ENCODE measurements around the gene ILF3. TPM values are rescaled to one million over a fixed set of nuclear protein-coding genes. Genes with fewer than 3 reads are reported as not detected.
A peak's percentile ranks its signal among the peaks of the same experiment; 100 is the strongest.

ILF3 gene
- total and polyA plus RNA-seq, 10 donors = 82.9 to 264 (median 160) TPM

DNA sequence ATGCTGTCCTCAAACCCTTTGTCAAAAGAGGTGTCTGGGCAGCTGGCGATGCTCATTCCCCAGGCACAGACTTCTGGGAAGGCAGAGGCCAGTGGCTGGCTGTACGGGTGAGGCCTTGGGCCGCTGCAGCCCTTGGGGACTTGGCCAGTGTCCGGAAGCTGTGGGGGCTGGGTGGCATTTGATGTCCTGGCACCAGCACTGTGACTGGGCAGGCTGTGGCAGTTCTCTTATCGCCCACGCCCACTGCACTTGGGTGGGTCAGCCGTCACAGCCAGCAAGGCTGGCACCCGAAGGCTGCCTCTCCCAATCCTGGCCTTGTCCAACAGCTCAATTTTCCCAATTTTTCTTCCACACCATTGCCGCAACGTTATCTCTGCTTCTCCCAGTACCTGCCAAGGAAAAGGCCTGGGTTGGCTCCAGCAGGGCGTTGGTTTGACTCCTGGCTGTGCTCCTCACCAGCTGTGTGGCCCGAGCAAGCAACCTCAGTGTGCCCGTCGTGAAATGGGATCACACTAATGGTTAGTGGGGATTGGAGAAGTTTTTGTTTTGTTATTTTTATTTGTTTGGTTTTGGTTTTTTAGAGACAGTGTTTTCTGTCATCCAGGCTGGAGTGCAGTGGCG is 41.5 kb upstream of the ILF3 start:
- 69 to 81% (median 79%) methylated on average over 15 of the region's 15 CpGs for WGBS, 5 donors
- no peaks in the 10 kb centered on the region for H3K9me3 ChIP-seq
- no peaks in the 10 kb centered on the region for H3K27me3 ChIP-seq (replicated peaks in 1 of 7)
- intact Hi-C loops (cut with DNase I; ENCODE audit: low total_unique reads) = no loop called here
- H3K27ac ChIP-seq = peak overlapping the region; percentile 15 to 79 (median 68)
- peaks cover 49 to 100% (median 93%) of the 10 kb centered on the region in 6 donors for H3K4me1 ChIP-seq
- H3K36me3 ChIP-seq = peaks cover 0 to 69% (median 9%) of the 10 kb centered on the region in 6 donors
- no peak for TF ChIP-seq POLR2A (IDR thresholded peaks at IDR 0.05)
- peak; percentile 69 to 87 (median 84) for TF ChIP-seq POLR2AphosphoS5 (IDR thresholded peaks at IDR 0.05)
- peak; percentile 89 for DNase-seq
- H3K4me3 ChIP-seq = no peak overlapping the region

DNA sequence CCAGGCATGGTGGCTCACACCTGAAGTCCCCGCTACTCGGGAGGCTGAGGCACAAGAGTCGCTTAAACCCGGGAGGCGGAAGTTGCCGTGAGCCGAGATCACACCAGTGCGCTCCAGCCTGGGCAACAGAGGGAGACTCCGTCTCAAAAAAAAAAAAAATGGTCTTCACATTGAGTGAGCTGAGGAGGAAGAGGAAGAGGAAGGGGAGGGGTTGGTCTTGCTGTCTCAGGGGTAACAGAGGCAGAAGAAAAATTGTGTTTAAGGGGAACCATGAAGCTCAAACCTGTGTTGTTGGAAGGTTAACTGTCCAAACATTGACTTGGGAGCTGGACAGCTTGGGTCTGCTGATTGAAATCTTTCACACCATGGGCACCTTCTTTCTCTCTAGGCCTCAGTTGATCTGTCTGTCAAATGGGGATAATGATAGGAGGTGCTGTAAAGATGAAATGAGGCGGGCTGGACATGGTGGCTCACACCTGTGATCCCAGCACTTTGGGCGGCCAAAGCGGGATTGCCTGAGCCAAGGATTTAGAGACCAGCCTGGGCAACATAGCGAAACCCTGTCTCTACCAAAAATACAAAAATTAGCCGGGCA is 38.6 kb upstream of the ILF3 start:
- WGBS, 5 donors = 64 to 87% (median 74%) methylated on average over 14 of the region's 14 CpGs

DNA sequence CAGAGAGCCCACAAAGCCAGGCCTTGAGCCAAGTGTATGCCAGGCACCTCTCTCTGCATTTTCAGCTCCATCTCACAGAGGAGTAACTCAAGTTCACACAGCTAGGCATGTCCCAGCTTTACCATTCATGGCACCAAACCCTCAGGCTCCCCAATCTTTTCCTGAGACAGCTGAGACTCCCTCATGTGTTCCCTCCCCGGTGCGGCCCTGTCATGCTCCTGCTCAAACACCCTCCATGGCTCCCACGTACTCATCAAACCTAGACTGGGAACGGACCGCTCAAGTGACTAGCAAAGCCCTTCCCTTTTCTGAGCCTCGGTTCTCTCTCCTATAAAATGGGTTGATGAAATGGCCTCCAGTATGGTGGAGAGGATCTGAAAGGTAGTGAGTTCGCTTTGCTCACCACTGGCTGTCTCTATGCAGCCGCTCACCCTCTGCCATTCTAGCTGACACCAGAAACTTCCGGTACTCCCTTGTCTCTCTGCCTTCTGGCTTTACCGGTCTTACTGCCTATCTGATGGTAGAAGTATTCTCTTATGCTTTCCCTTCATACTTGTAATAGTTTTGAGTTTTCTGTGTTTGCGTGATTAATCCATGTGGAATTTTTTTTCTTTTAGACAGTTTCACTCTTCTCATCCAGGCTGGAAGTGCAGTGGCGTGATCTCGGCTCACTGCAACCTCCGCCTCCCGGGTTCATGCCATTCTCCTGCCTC is 36.6 kb upstream of the ILF3 start:
- Histone ChIP-seq H3K27ac (peak overlapping the region in 7 of 8 donors; percentile 35 to 79 (median 68)), H3K4me3 (no peak overlapping the region)
- 78 to 92% (median 87%) methylated on average over 15 of the region's 15 CpGs for WGBS, 5 donors

More for the DNA sequence above, 38.6 kb upstream of the ILF3 start:
- TF ChIP-seq POLR2A (IDR thresholded peaks at IDR 0.05) (no peak), POLR2AphosphoS5 (IDR thresholded peaks at IDR 0.05) (peak; percentile 43 to 49 (median 48))
- no peaks in the 10 kb centered on the region for H3K9me3 ChIP-seq
- H3K27ac ChIP-seq = peak overlapping the region; percentile 48 to 79 (median 68)
- no peaks in the 10 kb centered on the region for H3K27me3 ChIP-seq (replicated peaks in 1 of 7)
- peaks cover 0 to 90% (median 17%) of the 10 kb centered on the region in 6 donors for H3K36me3 ChIP-seq
- intact Hi-C loops (cut with DNase I; ENCODE audit: low total_unique reads) = no loop called here
- H3K4me3 ChIP-seq = peak overlapping the region in 1 of 8 donors; percentile 31
- peaks cover 30 to 100% (median 79%) of the 10 kb centered on the region in 6 donors for H3K4me1 ChIP-seq
- no peak for DNase-seq

DNA sequence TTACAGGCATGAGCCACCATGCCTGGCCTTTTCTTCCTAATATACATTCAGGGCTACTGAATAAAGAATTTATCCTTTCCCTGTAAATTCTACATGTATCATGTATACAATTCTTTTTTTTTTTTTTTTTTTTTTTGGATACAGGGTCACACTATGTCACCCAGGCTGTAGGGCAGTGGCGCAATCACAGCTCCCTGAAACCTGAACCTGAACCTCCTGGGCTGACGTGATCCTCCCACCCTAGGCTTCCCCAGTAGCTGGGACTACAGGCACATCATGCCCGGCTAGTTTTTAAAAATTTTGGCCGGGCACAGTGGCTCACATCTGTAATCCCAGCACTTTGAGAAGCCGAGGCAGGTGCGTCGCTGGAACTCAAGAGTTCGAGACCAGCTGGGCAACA is 35.3 kb upstream of the ILF3 start:
- DNase-seq = no peak
- peaks cover 0 to 95% (median 21%) of the 10 kb centered on the region in 6 donors for H3K36me3 ChIP-seq
- H3K4me3 ChIP-seq = no peak overlapping the region
- WGBS, 5 donors = 91 to 99% (median 96%) methylated on average over 8 of the region's 8 CpGs
- H3K27me3 ChIP-seq (replicated peaks in 1 of 7) = no peaks in the 10 kb centered on the region
- intact Hi-C loops (cut with DNase I; ENCODE audit: low total_unique reads) = no loop called here
- H3K4me1 ChIP-seq = peaks cover 13 to 100% (median 64%) of the 10 kb centered on the region in 6 donors
- TF ChIP-seq POLR2A (IDR thresholded peaks at IDR 0.05) (no peak), POLR2AphosphoS5 (IDR thresholded peaks at IDR 0.05) (no peak)
- TF ChIP-seq, protein P1, sequence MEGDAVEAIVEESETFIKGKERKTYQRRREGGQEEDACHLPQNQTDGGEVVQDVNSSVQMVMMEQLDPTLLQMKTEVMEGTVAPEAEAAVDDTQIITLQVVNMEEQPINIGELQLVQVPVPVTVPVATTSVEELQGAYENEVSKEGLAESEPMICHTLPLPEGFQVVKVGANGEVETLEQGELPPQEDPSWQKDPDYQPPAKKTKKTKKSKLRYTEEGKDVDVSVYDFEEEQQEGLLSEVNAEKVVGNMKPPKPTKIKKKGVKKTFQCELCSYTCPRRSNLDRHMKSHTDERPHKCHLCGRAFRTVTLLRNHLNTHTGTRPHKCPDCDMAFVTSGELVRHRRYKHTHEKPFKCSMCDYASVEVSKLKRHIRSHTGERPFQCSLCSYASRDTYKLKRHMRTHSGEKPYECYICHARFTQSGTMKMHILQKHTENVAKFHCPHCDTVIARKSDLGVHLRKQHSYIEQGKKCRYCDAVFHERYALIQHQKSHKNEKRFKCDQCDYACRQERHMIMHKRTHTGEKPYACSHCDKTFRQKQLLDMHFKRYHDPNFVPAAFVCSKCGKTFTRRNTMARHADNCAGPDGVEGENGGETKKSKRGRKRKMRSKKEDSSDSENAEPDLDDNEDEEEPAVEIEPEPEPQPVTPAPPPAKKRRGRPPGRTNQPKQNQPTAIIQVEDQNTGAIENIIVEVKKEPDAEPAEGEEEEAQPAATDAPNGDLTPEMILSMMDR (IDR thresholded peaks at IDR 0.05 in 8 of 11, conservative IDR thresholded peaks at IDR 0.05 in 3 of 11) = no peak
- no peaks in the 10 kb centered on the region for H3K9me3 ChIP-seq
- H3K27ac ChIP-seq = peak overlapping the region in 2 of 8 donors; percentile 21 to 75

More for the DNA sequence above, 36.6 kb upstream of the ILF3 start:
- intact Hi-C loops (cut with DNase I; ENCODE audit: low total_unique reads) = no loop called here
- H3K4me1 ChIP-seq = peaks cover 18 to 100% (median 67%) of the 10 kb centered on the region in 6 donors
- DNase-seq = no peak
- no peaks in the 10 kb centered on the region for H3K9me3 ChIP-seq
- TF ChIP-seq POLR2AphosphoS5 (IDR thresholded peaks at IDR 0.05) = no peak
- TF ChIP-seq, protein P1 (IDR thresholded peaks at IDR 0.05 in 8 of 11, conservative IDR thresholded peaks at IDR 0.05 in 3 of 11) = no peak
- no peak for TF ChIP-seq POLR2A (IDR thresholded peaks at IDR 0.05)
- peaks cover 0 to 95% (median 23%) of the 10 kb centered on the region in 6 donors for H3K36me3 ChIP-seq
- H3K27me3 ChIP-seq (replicated peaks in 1 of 7) = no peaks in the 10 kb centered on the region
